IPS-15b (cell line): Measurements from ENCODE around the gene POLR1G.
"Not testable (repeated sequence)": the region's sequence is repeated elsewhere in the genome, so short reads cannot be mapped to it uniquely, and the experiment has no call there.

Experiments
- H3K27me3 ChIP-seq: one replicate; pipeline ENCODE4 v1.6.1; 2013; ENCODE audit warnings: low read length; ENCODE audit not compliant: control insufficient read depth, insufficient read depth
- H3K36me3 ChIP-seq: one replicate; pipeline ENCODE4 v1.6.1; 2013; ENCODE audit warnings: low read length; ENCODE audit not compliant: control insufficient read depth, insufficient read depth
- H3K4me1 ChIP-seq: one replicate; pipeline ENCODE4 v1.6.1; 2013; ENCODE audit warnings: mild to moderate bottlenecking, low read length; ENCODE audit not compliant: control insufficient read depth, insufficient read depth
- H3K4me3 ChIP-seq: one replicate; pipeline ENCODE4 v1.5.1; 2013; ENCODE audit warnings: low read depth, low read length
- H3K9ac ChIP-seq: one replicate; pipeline ENCODE4 v1.6.1; 2013; ENCODE audit warnings: low read depth, mild to moderate bottlenecking, low read length
- H3K9me3 ChIP-seq: one replicate; pipeline ENCODE4 v1.6.1; 2013; ENCODE audit warnings: mild to moderate bottlenecking, low read length; ENCODE audit not compliant: control insufficient read depth, insufficient read depth

The POLR1G gene

GRCh38 chr19:45410330-45410729, 3.9 kb downstream of the POLR1G start:
- not testable (repeated sequence) for H3K27me3 ChIP-seq, H3K9ac ChIP-seq, H3K9me3 ChIP-seq, H3K4me1 ChIP-seq, H3K4me3 ChIP-seq
- peaks cover 25% of the 10 kb centered on the region for H3K36me3 ChIP-seq

GRCh38 chr19:45413497-45413896, 7.1 kb downstream of the POLR1G start:
- Histone ChIP-seq H3K36me3 (peaks cover 18% of the 10 kb centered on the region), H3K4me3 (no peak overlapping the region), H3K9ac (no peak overlapping the region), H3K4me1 (no peaks in the 10 kb centered on the region), H3K27me3 (no peaks in the 10 kb centered on the region), H3K9me3 (no peaks in the 10 kb centered on the region)

GRCh38 chr19:45414468-45414867, 8.0 kb downstream of the POLR1G start:
- H3K4me1 ChIP-seq: no peaks in the 10 kb centered on the region
- no peaks in the 10 kb centered on the region for H3K27me3 ChIP-seq
- H3K9ac ChIP-seq: no peak overlapping the region
- H3K4me3 ChIP-seq: no peak overlapping the region
- H3K9me3 ChIP-seq: no peaks in the 10 kb centered on the region
- H3K36me3 ChIP-seq: peaks cover 15% of the 10 kb centered on the region

GRCh38 chr19:45417151-45417550, 10.7 kb downstream of the POLR1G start:
- Histone ChIP-seq H3K36me3 (peaks cover 26% of the 10 kb centered on the region), H3K27me3 (no peaks in the 10 kb centered on the region), H3K4me3 (no peak overlapping the region), H3K9me3 (no peaks in the 10 kb centered on the region), H3K4me1 (no peaks in the 10 kb centered on the region), H3K9ac (no peak overlapping the region)

- Histone ChIP-seq H3K27me3 (no peaks in the 10 kb centered on the region), H3K9ac (no peak overlapping the region), H3K4me1 (peaks cover 2% of the 10 kb centered on the region), H3K9me3 (no peaks in the 10 kb centered on the region), H3K36me3 (peaks cover 25% of the 10 kb centered on the region), H3K4me3 (no peak overlapping the region)
Measured at GRCh38 chr19:45418802-45419201, 12.4 kb downstream of the POLR1G start.

- no peaks in the 10 kb centered on the region for H3K9me3 ChIP-seq
- H3K27me3 ChIP-seq: no peaks in the 10 kb centered on the region
- H3K36me3 ChIP-seq: peaks cover 21% of the 10 kb centered on the region
- H3K9ac ChIP-seq: peak overlapping the region; percentile 8
- H3K4me3 ChIP-seq: no peak overlapping the region
- H3K4me1 ChIP-seq: peaks cover 2% of the 10 kb centered on the region
Measured at GRCh38 chr19:45419396-45419795, 13.0 kb downstream of the POLR1G start.

- Histone ChIP-seq H3K27me3 (no peaks in the 10 kb centered on the region), H3K4me1 (peaks cover 2% of the 10 kb centered on the region), H3K4me3 (no peak overlapping the region), H3K9me3 (no peaks in the 10 kb centered on the region), H3K9ac (no peak overlapping the region), H3K36me3 (peaks cover 16% of the 10 kb centered on the region)
Measured at GRCh38 chr19:45419895-45420294, 13.5 kb downstream of the POLR1G start.

DNA sequence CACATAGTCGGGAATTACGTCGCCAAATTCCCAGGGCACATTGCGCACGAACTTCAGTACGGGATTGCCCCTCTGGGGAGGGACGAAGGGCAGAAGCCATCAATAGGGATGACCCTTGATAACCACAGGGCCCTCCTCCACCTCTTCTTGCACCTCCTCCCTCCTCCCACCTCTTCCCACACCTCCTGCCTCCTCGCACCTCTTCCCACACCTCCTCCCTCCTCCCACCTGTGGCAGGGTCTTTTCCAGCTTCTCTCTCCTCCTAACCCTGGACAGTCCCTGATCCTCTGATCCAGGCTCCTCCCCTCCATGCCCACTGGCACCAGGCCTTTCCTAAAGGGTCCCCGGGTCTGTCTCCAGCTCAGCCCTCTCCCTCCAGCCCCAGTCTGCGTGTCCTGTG, 13.9 kb downstream of the POLR1G start:
- H3K27me3 ChIP-seq: no peaks in the 10 kb centered on the region
- peaks cover 16% of the 10 kb centered on the region for H3K36me3 ChIP-seq
- peaks cover 2% of the 10 kb centered on the region for H3K4me1 ChIP-seq
- no peak overlapping the region for H3K9ac ChIP-seq
- no peak overlapping the region for H3K4me3 ChIP-seq
- no peaks in the 10 kb centered on the region for H3K9me3 ChIP-seq

GRCh38 chr19:45420871-45421270, 14.4 kb downstream of the POLR1G start:
- H3K4me1 ChIP-seq: peaks cover 2% of the 10 kb centered on the region
- peaks cover 16% of the 10 kb centered on the region for H3K36me3 ChIP-seq
- H3K9me3 ChIP-seq: no peaks in the 10 kb centered on the region
- H3K4me3 ChIP-seq: no peak overlapping the region
- H3K9ac ChIP-seq: no peak overlapping the region
- no peaks in the 10 kb centered on the region for H3K27me3 ChIP-seq

GRCh38 chr19:45421947-45422498, 15.6 kb downstream of the POLR1G start:
- H3K36me3 ChIP-seq: peaks cover 13% of the 10 kb centered on the region
- no peaks in the 10 kb centered on the region for H3K9me3 ChIP-seq
- H3K27me3 ChIP-seq: no peaks in the 10 kb centered on the region
- H3K9ac ChIP-seq: no peak overlapping the region
- peaks cover 2% of the 10 kb centered on the region for H3K4me1 ChIP-seq
- H3K4me3 ChIP-seq: no peak overlapping the region

DNA sequence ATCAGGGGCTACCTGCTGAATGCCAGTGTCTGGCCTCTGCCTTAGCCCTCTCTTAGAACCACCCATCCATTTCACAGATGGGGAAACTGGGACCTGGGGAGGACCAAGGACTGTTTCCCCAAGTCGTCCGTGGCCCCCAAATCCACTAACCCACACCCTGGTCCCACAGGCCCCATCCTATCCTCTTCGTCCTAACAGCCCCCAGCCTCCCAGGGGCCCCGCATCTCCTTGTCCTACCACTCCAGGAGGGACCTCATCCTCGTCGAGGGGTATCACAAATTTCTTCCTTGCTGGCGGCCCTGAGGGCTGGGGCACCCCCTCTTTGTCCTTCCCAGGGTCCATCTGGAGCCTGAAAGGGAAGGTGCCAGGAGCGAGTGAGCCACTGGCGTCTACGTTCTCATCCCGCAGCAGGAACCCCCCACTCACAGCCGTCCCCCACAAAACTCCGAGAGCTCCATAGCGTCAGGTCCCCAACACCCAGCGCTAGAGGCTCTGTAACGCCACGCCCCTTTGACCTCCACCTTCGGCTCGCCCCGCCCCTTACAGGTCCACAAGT, 16.7 kb downstream of the POLR1G start:
- peak overlapping the region; percentile 93 for H3K4me3 ChIP-seq
- peaks cover 2% of the 10 kb centered on the region for H3K4me1 ChIP-seq
- peaks cover 13% of the 10 kb centered on the region for H3K36me3 ChIP-seq
- H3K9me3 ChIP-seq: no peaks in the 10 kb centered on the region
- H3K9ac ChIP-seq: peak overlapping the region; percentile 76
- no peaks in the 10 kb centered on the region for H3K27me3 ChIP-seq

DNA sequence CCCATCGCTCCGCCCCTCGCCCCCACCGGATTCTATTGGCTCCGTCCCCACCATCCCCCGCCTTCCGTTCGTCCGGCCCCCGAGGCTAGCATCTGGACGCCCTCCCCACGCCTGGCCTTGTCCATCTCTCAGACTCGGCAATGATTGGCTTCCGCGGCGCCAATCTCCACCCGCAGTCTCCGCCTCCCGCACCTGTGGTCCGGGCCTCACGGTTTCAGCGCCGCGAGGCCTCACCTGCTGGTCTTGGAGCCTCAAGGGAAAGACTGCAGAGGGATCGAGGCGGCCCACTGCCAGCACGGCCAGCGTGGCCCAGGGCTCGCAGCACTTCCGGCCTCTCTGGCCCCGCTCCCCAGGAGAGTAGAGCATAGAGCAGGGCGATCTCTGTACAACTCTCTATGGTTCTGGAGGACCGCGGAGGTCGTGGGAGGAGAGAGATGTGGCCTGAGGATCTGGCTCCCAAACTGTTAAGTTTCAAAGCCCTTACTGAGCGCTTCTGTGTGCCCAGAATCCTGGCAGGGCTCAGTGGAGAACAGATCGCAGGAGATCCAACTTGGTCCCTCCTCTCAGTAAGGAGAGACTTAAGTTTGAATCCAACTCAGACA, 17.2 kb downstream of the POLR1G start, which contains the start of gene ERCC1:
TSS of gene ERCC1 (minus strand) at position 329 of the 602 bp plus-strand sequence. CDS start 543 bp downstream, outside the sequence.
- peaks cover 2% of the 10 kb centered on the region for H3K4me1 ChIP-seq
- H3K27me3 ChIP-seq: no peaks in the 10 kb centered on the region
- peaks cover 13% of the 10 kb centered on the region for H3K36me3 ChIP-seq
- H3K4me3 ChIP-seq: peak within 1 kb of the TSS; percentile 93
- peak within 1 kb of the TSS; percentile 93 for H3K9ac ChIP-seq
- no peaks in the 10 kb centered on the region for H3K9me3 ChIP-seq
